SK-MEL-5 (cell line): ENCODE data around the gene FGD1. TPM values are rescaled to one million over a fixed set of nuclear protein-coding genes. Genes with fewer than 3 reads are reported as not detected.

Experiments used
- DNase-seq: peaks from one replicate; pipeline ENCODE4 v3.0.0-alpha.2; 2016; ENCODE audit warnings: low read depth, low spot score
- in situ Hi-C: cut with HindIII; loops from 2 replicates; pipeline ENCODE4 v1.10.0; 2016; ENCODE audit warnings: low sequenced_read_pairs, high pct_unique_total_duplicates, low pct_unique_long_range_greater_than_20kb
- total RNA-seq: library from RNA; depleted of rRNA; stranded (reverse); fragments of >200 nt; shearing (Covaris generic); gene quantifications from 2 replicates; pipeline ENCODE4 v1.2.3, GENCODE V29; 2014; rRNA removed

FGD1 gene
- total RNA-seq, 1 experiment from 2014 or later: 6.3 TPM

DNA sequence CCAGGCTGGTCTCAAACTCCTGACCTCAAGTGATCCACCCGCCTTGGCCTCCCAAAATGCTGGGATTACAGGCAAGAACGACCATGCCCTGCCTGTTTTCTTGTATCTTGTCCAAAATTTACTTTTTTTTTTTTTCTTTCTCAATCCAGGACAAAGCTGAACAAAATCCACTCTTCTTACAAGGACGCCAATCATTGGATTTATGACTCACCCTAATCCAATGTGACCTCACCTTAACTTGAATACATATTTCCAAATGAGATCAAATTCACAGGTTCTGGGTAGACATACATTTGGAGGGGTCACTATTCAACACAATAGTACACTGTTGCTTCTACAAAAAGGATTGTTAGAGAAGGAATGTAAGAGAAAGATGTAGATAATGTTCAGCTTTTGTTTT lies 73.9 kb downstream of the FGD1 start:
- DNase-seq: no peak
- in situ Hi-C loops: no loop called here

DNA sequence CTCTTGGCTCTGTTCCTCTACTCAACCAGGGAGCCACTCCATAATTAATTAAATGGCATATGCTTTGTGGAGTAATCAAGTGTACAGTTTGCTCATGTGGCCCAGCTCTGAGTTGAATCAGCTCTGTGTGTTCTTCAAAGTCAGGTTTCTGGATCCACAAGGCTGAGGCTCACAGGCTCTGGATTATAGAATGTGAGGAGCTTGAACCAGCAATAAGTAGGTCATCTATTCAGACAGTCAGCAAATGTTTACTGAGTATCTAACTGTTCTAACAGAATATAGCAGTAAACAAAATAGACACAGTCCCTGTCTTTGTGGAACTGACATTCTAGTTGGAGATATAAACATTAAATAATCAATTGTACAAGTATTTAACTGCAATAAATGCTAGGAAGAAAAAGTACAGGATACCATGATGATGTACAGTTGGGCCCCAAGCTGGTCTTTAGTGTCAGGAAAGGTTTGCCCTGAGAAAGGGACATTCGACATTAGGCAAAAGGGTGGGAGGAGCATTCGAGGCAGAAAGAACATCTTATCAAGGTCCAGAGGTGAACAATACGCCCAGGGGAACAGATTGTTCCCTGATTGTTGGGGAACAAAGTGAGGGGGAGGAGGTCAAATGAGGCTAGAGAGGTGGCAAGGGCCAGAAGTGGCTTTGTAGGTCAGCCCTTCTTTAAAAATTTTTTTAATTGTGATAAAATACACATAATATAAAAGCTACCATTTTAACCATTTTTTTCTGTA lies 76.3 kb downstream of the FGD1 start:
- DNase-seq: no peak
- in situ Hi-C loops: no loop called here

DNA sequence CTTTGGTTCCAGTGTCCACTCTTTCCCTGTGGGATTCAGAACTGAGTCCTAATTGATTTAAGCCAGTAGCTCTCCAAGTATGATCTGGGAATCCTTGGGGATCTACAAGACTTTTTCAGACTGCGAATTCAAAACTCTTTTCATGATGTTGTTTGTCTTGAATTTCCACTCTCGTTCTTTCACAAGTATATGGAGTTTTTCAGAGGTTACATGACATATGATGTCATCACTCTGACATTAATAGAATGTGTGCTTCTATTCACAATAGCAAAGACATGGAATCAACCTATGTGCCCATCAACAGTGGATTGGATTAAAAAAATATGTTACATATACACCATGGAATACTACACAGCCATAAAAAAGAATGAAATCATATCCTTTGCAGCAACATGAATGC lies 79.1 kb downstream of the FGD1 start:
- no peak for DNase-seq
- in situ Hi-C loops: no loop called here

DNA sequence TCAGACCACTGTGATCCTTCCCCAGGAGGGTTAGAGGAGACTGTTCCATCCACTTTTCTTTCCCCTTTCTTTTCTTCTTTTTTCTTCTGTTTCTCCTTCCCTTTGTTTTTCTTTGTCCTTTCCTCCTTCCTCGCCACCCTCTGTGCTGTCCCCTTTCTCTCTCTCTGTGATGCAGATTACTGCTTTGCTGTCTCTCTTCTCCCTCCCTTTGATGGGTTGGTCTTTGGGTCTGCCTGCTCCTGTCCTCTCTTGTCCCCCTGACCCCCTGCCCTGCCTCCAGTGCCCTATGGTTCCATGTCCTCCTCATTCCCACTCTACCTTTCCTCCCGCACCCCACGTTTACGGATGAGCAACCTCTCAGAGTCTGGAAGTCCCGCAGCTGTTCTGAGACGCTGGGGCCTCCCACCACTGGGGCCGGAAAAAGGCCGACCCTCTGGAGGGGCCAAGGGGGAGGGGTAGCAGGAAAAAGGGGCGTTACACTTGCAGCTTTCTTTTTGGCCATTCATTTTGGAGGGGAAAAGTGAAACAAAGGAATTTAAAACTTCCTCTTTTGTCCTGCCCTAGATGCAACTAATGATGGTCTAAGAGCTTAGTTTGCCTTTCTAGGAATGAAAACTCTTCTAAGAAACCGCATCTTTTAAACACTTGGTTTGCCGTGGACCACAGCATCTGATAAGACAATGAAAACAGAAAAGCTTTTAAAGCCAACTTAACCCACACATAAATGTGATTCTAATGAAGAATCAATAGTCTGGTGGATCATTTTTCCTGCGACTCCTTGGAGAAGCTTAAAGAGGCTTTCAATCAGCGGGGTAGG lies 80.3 kb downstream of the FGD1 start:
- no peak for DNase-seq
- in situ Hi-C loops: no loop called here

DNA sequence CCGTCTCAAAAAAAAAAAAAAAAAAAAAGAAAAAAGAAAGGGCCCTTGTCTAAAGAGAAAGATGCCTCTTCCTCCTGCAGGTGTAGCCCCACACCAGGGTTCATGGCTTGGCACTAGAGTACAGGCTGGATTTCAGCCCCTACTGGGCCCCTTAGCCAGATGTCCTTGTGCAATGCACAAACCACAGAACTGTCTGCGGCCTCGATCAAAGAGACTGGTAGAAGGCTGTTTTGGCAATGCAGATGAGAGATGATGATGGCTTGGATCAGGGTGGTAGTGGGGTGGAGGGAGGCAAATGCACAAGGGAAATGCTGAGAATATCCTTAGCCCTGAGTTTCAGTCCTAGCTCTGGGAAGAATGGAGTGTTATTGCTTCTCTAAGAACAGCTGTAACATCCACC lies 82.3 kb downstream of the FGD1 start:
- DNase-seq: no peak
- in situ Hi-C loops: no loop called here

DNA sequence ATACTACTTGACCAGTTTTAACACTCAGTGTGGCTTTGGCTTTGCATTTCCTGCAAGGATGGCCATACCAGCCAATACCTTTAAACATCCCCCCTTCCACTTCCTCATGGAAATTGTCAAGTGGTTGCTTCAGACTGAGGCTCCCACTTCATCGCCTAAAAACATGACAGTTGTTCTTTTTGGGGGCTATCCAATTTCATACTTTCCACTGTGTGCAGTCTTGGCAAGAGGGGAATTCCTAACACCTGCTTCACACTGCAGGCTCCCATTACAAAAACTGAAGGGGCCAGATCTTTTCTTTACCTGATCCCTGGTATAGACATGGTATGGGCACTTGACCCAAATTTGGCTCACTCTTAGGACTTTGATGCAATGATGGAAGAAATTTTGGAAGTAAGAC lies 84.3 kb downstream of the FGD1 start:
- in situ Hi-C loops: no loop called here
- no peak for DNase-seq

DNA sequence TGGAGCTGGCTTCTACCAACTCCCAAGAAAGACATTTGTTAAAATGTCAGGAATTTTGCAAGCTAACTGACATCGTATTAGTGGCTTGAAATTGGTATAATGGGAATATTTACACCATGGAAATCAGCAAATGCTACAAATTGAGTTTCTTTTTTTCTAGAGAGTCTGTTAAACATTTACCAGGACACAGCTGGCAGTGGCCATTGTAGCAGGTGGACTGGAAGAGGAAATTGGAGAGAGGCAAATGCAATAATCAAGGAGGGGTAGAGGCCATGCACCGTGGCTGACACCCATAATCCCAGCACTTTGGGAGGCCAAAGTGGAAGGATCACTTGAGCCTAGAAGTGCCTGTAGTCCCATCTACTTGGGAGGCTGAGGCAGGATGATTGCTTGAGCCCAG lies 88.8 kb downstream of the FGD1 start:
- in situ Hi-C loops: no loop called here
- no peak for DNase-seq

DNA sequence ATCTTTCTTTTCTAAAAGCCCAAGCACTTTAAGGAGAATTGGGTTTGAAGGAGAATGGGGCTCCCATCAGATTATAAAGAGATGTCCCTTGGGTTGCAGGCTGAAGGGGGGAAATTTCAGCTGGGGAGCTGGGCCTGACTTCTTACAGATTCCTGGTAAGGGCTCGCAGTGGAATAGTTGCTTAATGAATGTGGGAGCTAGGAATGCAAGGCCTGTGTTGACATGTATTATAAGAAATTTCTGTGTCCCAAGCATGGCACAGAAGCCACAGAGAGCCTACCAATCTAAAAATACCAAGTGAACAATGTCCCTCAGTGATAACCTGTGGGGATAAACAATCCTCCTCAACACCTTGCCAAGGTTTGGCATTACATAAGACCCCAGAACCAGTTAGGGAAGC lies 98.9 kb downstream of the FGD1 start:
- no peak for DNase-seq
- in situ Hi-C loops: no loop called here

Other genes starting within 250 kb of the FGD1 start
- gene WNK3, start 138.2 kb downstream of the FGD1 start, total RNA-seq: 8.6 TPM in 2 replicates
- gene TSR2, start 55.8 kb downstream of the FGD1 start, total RNA-seq: 23.4 and 23.7 TPM in 2 replicates
- gene GNL3L, start 34.0 kb upstream of the FGD1 start, total RNA-seq: 40.9 and 48.6 TPM in 2 replicates